ENCODE measurements around the gene ULK2. TPM values are rescaled to one million over a fixed set of nuclear protein-coding genes. Genes with fewer than 3 reads are reported as not detected.

Gene ULK2
- total and polyA plus RNA-seq, 3 experiments from 2014 or later, result 4.6 to 6.9 (median 5.8) TPM

- Mint-ChIP-seq H3K4me1 (no peaks in the 10 kb centered on the region), H3K4me3 (no peak overlapping the region), H3K27me3 (no peaks in the 10 kb centered on the region), H3K36me3 (peaks cover 46 to 84% (median 48%) of the 10 kb centered on the region in 3 donors), H3K27ac (peak overlapping the region in 3 of 8 donors; percentile 18 to 72 (median 19)), H3K9me3 (peaks cover 7 to 15% (median 12%) of the 10 kb centered on the region in 5 donors)
- CTCF ChIA-PET, result interaction anchor here (1.6 kb wide), 1 partner anchor 20 kb away, joined by 3 read pairs; no protein-coding TSS in a partner anchor
- no peak for DNase-seq
- Histone ChIP-seq H3K4me1 (ENCODE audit: insufficient read depth, low read length) (no peaks in the 10 kb centered on the region), H3K4me3 (ENCODE audit: low read length) (no peak overlapping the region), H3K27me3 (ENCODE audit: insufficient read depth, low read length, poor library complexity, severe bottlenecking) (no peaks in the 10 kb centered on the region), H3K36me3 (ENCODE audit: insufficient read depth, low read length) (peaks cover 13% of the 10 kb centered on the region), H3K9me3 (ENCODE audit: low read length) (peaks cover 6% of the 10 kb centered on the region), H3K27ac (ENCODE audit: low read depth, low read length) (no peak overlapping the region)
- POLR2A ChIA-PET, result no interaction called here
Measured at GRCh38 chr17:19791918-19792550, 75.7 kb downstream of the ULK2 start.

- Mint-ChIP-seq H3K36me3 (peaks cover 13 to 57% (median 20%) of the 10 kb centered on the region in 3 donors), H3K4me3 (no peak overlapping the region), H3K27me3 (no peaks in the 10 kb centered on the region), H3K9me3 (no peaks in the 10 kb centered on the region), H3K27ac (no peak overlapping the region), H3K4me1 (no peaks in the 10 kb centered on the region)
- Histone ChIP-seq H3K27ac (ENCODE audit: low read depth, low read length) (no peak overlapping the region), H3K27me3 (ENCODE audit: insufficient read depth, low read length, poor library complexity, severe bottlenecking) (no peaks in the 10 kb centered on the region), H3K4me1 (ENCODE audit: insufficient read depth, low read length) (no peaks in the 10 kb centered on the region), H3K4me3 (ENCODE audit: low read length) (no peak overlapping the region), H3K9me3 (ENCODE audit: low read length) (no peaks in the 10 kb centered on the region), H3K36me3 (ENCODE audit: insufficient read depth, low read length) (no peaks in the 10 kb centered on the region)
- ChIA-PET POLR2A (no interaction called here), CTCF (no interaction called here)
- DNase-seq, result no peak
Measured at GRCh38 chr17:19787733-19788357, 79.9 kb downstream of the ULK2 start.

GRCh38 chr17:19785854-19786253 lies 81.9 kb downstream of the ULK2 start:
- no peak for DNase-seq
- no peaks in the 10 kb centered on the region for H3K27me3 ChIP-seq (ENCODE audit: insufficient read depth, low read length, poor library complexity, severe bottlenecking)
- Mint-ChIP-seq H3K27ac (no peak overlapping the region), H3K27me3 (peaks cover 0 to under 1% of the 10 kb centered on the region in 2 donors), H3K9me3 (no peaks in the 10 kb centered on the region), H3K4me1 (no peaks in the 10 kb centered on the region), H3K36me3 (peaks cover 9 to 59% (median 21%) of the 10 kb centered on the region in 3 donors), H3K4me3 (no peak overlapping the region)
- no peaks in the 10 kb centered on the region for H3K36me3 ChIP-seq (ENCODE audit: insufficient read depth, low read length)
- ChIA-PET POLR2A (no interaction called here), CTCF (no interaction called here)
- no peaks in the 10 kb centered on the region for H3K4me1 ChIP-seq (ENCODE audit: insufficient read depth, low read length)
- H3K27ac ChIP-seq (ENCODE audit: low read depth, low read length), result no peak overlapping the region
- no peaks in the 10 kb centered on the region for H3K9me3 ChIP-seq (ENCODE audit: low read length)
- H3K4me3 ChIP-seq (ENCODE audit: low read length), result no peak overlapping the region

GRCh38 chr17:19781488-19782458 lies 86.0 kb downstream of the ULK2 start:
- Mint-ChIP-seq H3K4me3 (no peak overlapping the region), H3K9me3 (no peaks in the 10 kb centered on the region), H3K27ac (peak overlapping the region in 1 of 8 donors; percentile 64), H3K36me3 (peaks cover 4 to 50% (median 13%) of the 10 kb centered on the region in 3 donors), H3K27me3 (peaks cover 0 to 2% of the 10 kb centered on the region in 2 donors), H3K4me1 (no peaks in the 10 kb centered on the region)
- CTCF ChIA-PET, result interaction anchor here (0.6 to 0.8 kb wide), 2 partner anchors 9 to 29 kb away, joined by 3 read pairs; no protein-coding TSS in a partner anchor
- Histone ChIP-seq H3K9me3 (ENCODE audit: low read length) (no peaks in the 10 kb centered on the region), H3K4me1 (ENCODE audit: insufficient read depth, low read length) (no peaks in the 10 kb centered on the region), H3K4me3 (ENCODE audit: low read length) (no peak overlapping the region), H3K27ac (ENCODE audit: low read depth, low read length) (no peak overlapping the region), H3K36me3 (ENCODE audit: insufficient read depth, low read length) (no peaks in the 10 kb centered on the region), H3K27me3 (ENCODE audit: insufficient read depth, low read length, poor library complexity, severe bottlenecking) (no peaks in the 10 kb centered on the region)
- POLR2A ChIA-PET, result no interaction called here
- DNase-seq, result no peak

DNA sequence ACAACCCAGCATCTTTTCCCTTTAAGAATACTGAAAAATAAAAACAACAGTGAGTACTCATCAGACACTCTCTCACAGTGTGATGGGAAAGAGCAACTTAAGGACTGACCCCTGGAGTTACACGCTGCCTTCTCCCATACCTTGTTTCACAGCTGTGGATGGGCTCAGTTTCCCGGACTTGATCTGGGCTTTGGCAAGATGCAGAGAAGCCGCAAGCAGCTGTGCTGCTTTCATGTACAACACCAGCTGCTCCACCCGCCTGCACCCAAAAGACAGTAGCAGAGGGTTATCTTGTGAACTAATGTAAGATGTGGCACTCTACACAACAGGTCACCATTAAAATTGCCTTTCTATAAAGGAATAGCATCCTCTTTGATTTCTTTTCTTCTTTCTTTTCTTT lies 86.9 kb downstream of the ULK2 start:
- DNase-seq, result no peak
- no peaks in the 10 kb centered on the region for H3K4me1 ChIP-seq (ENCODE audit: insufficient read depth, low read length)
- no peak overlapping the region for H3K4me3 Mint-ChIP-seq
- peak overlapping the region in 1 of 8 donors; percentile 64 for H3K27ac Mint-ChIP-seq
- POLR2A ChIA-PET, result no interaction called here
- no peak overlapping the region for H3K4me3 ChIP-seq (ENCODE audit: low read length)
- CTCF ChIA-PET, result interaction anchor here (0.6 kb wide), 1 partner anchor 30 kb away, joined by 3 read pairs; no protein-coding TSS in a partner anchor
- no peak overlapping the region for H3K27ac ChIP-seq (ENCODE audit: low read depth, low read length)
- no peaks in the 10 kb centered on the region for H3K27me3 ChIP-seq (ENCODE audit: insufficient read depth, low read length, poor library complexity, severe bottlenecking)
- peaks cover 0 to 2% of the 10 kb centered on the region in 2 donors for H3K27me3 Mint-ChIP-seq
- H3K9me3 ChIP-seq (ENCODE audit: low read length), result no peaks in the 10 kb centered on the region
- no peaks in the 10 kb centered on the region for H3K36me3 ChIP-seq (ENCODE audit: insufficient read depth, low read length)
- H3K36me3 Mint-ChIP-seq, result peaks cover 4 to 57% (median 18%) of the 10 kb centered on the region in 3 donors
- H3K9me3 Mint-ChIP-seq, result no peaks in the 10 kb centered on the region
- no peaks in the 10 kb centered on the region for H3K4me1 Mint-ChIP-seq

DNA sequence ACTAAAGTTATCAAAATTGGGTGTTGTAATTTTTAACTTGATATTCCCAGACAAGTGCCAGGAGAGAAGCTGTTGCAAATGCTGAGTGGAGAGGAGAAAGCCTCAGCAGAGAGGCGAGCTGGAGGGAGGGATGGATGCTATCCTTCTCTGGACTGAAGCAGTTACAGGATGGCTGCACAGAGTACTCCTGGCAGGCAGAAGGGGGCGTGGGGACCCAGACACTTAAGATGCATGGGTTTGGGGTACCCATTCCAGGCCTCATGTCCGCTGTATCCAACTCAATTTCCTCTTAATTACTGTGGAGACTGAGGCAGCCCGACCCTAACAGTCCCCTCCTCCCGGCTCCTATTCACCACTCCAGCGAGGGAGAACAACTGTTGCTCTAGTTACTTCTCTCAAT lies 94.2 kb downstream of the ULK2 start:
- DNase-seq, result no peak
- Histone ChIP-seq H3K4me1 (ENCODE audit: insufficient read depth, low read length) (peaks cover 49% of the 10 kb centered on the region), H3K9me3 (ENCODE audit: low read length) (no peaks in the 10 kb centered on the region), H3K4me3 (ENCODE audit: low read length) (no peak overlapping the region), H3K27ac (ENCODE audit: low read depth, low read length) (no peak overlapping the region), H3K27me3 (ENCODE audit: insufficient read depth, low read length, poor library complexity, severe bottlenecking) (no peaks in the 10 kb centered on the region), H3K36me3 (ENCODE audit: insufficient read depth, low read length) (no peaks in the 10 kb centered on the region)
- H3K4me3 Mint-ChIP-seq, result no peak overlapping the region
- peaks cover 20 to 34% (median 30%) of the 10 kb centered on the region in 3 donors for H3K4me1 Mint-ChIP-seq
- H3K36me3 Mint-ChIP-seq, result peaks cover 0 to 30% (median 13%) of the 10 kb centered on the region in 3 donors
- peak overlapping the region in 3 of 8 donors; percentile 33 to 66 (median 51) for H3K27ac Mint-ChIP-seq
- no peaks in the 10 kb centered on the region for H3K9me3 Mint-ChIP-seq
- POLR2A ChIA-PET, result no interaction called here
- CTCF ChIA-PET, result interaction anchor here (1.4 to 3.6 kb wide), 2 partner anchors 9 to 11 kb away, joined by 3 to 22 read pairs; no protein-coding TSS in a partner anchor
- no peaks in the 10 kb centered on the region for H3K27me3 Mint-ChIP-seq

GRCh38 chr17:19771971-19772630 lies 95.6 kb downstream of the ULK2 start:
- ChIA-PET CTCF (interaction anchor here (0.6 to 3.6 kb wide), 6 partner anchors 10 to 410 kb away, joined by 3 to 22 read pairs (median 4); partner anchors contain the start of gene B9D1), POLR2A (no interaction called here)
- Mint-ChIP-seq H3K36me3 (peaks cover 0 to 21% (median 9%) of the 10 kb centered on the region in 3 donors), H3K4me1 (peaks cover 20 to 34% (median 30%) of the 10 kb centered on the region in 3 donors), H3K4me3 (peak overlapping the region in 6 of 7 donors; percentile 34 to 68 (median 66)), H3K27ac (peak overlapping the region; percentile 55 to 93 (median 84)), H3K27me3 (no peaks in the 10 kb centered on the region), H3K9me3 (no peaks in the 10 kb centered on the region)
- Histone ChIP-seq H3K4me3 (ENCODE audit: low read length) (no peak overlapping the region), H3K4me1 (ENCODE audit: insufficient read depth, low read length) (peaks cover 64% of the 10 kb centered on the region), H3K9me3 (ENCODE audit: low read length) (no peaks in the 10 kb centered on the region), H3K27ac (ENCODE audit: low read depth, low read length) (no peak overlapping the region), H3K36me3 (ENCODE audit: insufficient read depth, low read length) (no peaks in the 10 kb centered on the region), H3K27me3 (ENCODE audit: insufficient read depth, low read length, poor library complexity, severe bottlenecking) (no peaks in the 10 kb centered on the region)
- DNase-seq, result peak in 2 of 5 donors; percentile 73 to 88
